ENCODE results near the gene TRIO.

Gene TRIO

GRCh38 chr5:14308384-14309154 is 165.4 kb downstream of the TRIO start:
- DNase-seq = no peak

- no peak for DNase-seq
These were observed 166.1 kb downstream of the TRIO start for GRCh38 chr5:14309199-14309598.

- no peak for DNase-seq
These were observed 166.9 kb downstream of the TRIO start for GRCh38 chr5:14309878-14310531.

GRCh38 chr5:14310901-14311300 is 167.8 kb downstream of the TRIO start:
- DNase-seq = no peak

GRCh38 chr5:14313986-14314690 is 171.0 kb downstream of the TRIO start:
- DNase-seq = no peak

GRCh38 chr5:14316471-14316870 is 173.3 kb downstream of the TRIO start:
- no peak for DNase-seq

- DNase-seq = no peak
These were observed 176.0 kb downstream of the TRIO start for GRCh38 chr5:14319102-14319501.

GRCh38 chr5:14321936-14322335 is 178.8 kb downstream of the TRIO start:
- DNase-seq = no peak

GRCh38 chr5:14322437-14323187 is 179.5 kb downstream of the TRIO start:
- no peak for DNase-seq

GRCh38 chr5:14323466-14323865 is 180.3 kb downstream of the TRIO start:
- DNase-seq = no peak

GRCh38 chr5:14325369-14325768 is 182.2 kb downstream of the TRIO start:
- DNase-seq = no peak

GRCh38 chr5:14326035-14326903 is 183.1 kb downstream of the TRIO start:
- no peak for DNase-seq

GRCh38 chr5:14327624-14328023 is 184.5 kb downstream of the TRIO start:
- DNase-seq = no peak

GRCh38 chr5:14328144-14328543 is 185.0 kb downstream of the TRIO start:
- DNase-seq = no peak

- no peak for DNase-seq
These were observed 187.1 kb downstream of the TRIO start for GRCh38 chr5:14330291-14330690.

- DNase-seq = no peak
These were observed 187.7 kb downstream of the TRIO start for GRCh38 chr5:14330729-14331385.

GRCh38 chr5:14331386-14331781 is 188.2 kb downstream of the TRIO start:
- peak in 1 of 6 experiments; percentile 3 for DNase-seq

- DNase-seq = no peak
These were observed 189.0 kb downstream of the TRIO start for GRCh38 chr5:14332038-14332631.

- DNase-seq = no peak
These were observed 189.6 kb downstream of the TRIO start for GRCh38 chr5:14332746-14333145.

- no peak for DNase-seq
These were observed 194.5 kb downstream of the TRIO start for GRCh38 chr5:14337593-14337992.

GRCh38 chr5:14339468-14339867 is 196.3 kb downstream of the TRIO start:
- DNase-seq = no peak
